ENCODE results near the gene STX10.
A peak's percentile ranks its signal among the peaks of the same experiment; 100 is the strongest.

STX10 gene

GRCh38 chr19:13127051-13127450, 23.1 kb downstream of the STX10 start:
- Mint-ChIP-seq H3K9me3 (no peaks in the 10 kb centered on the region), H3K27ac (no peak overlapping the region), H3K27me3 (no peaks in the 10 kb centered on the region), H3K36me3 (peaks cover 23 to 37% of the 10 kb centered on the region in 2 donors), H3K4me3 (no peak overlapping the region), H3K4me1 (peaks cover 30 to 48% of the 10 kb centered on the region in 2 donors)
- ATAC-seq (replicated peaks) (no peak), DNase-seq (no peak)

GRCh38 chr19:13122980-13123957, 26.9 kb downstream of the STX10 start:
- H3K9me3 Mint-ChIP-seq = no peaks in the 10 kb centered on the region
- DNase-seq (no peak), ATAC-seq (replicated peaks) (no peak)
- no peaks in the 10 kb centered on the region for H3K27me3 Mint-ChIP-seq
- H3K4me1 Mint-ChIP-seq = peaks cover 42 to 61% of the 10 kb centered on the region in 2 donors
- H3K27ac Mint-ChIP-seq = peak overlapping the region; percentile 31
- peaks cover 16 to 40% of the 10 kb centered on the region in 2 donors for H3K36me3 Mint-ChIP-seq
- no peak overlapping the region for H3K4me3 Mint-ChIP-seq

- Mint-ChIP-seq H3K36me3 (peaks cover 14 to 35% of the 10 kb centered on the region in 2 donors), H3K4me3 (peak overlapping the region in 1 of 2 donors; percentile 26), H3K27me3 (no peaks in the 10 kb centered on the region), H3K4me1 (peaks cover 39 to 59% of the 10 kb centered on the region in 2 donors), H3K27ac (peak overlapping the region; percentile 77), H3K9me3 (no peaks in the 10 kb centered on the region)
- no peak for ATAC-seq (replicated peaks)
- no peak for DNase-seq
Measured at GRCh38 chr19:13122275-13122878, 27.8 kb downstream of the STX10 start.

- DNase-seq = no peak
- ATAC-seq (replicated peaks) = no peak
- Mint-ChIP-seq H3K27me3 (no peaks in the 10 kb centered on the region), H3K36me3 (peaks cover 12 to 35% of the 10 kb centered on the region in 2 donors), H3K4me1 (peaks cover 41 to 66% of the 10 kb centered on the region in 2 donors), H3K27ac (peak overlapping the region; percentile 77), H3K4me3 (no peak overlapping the region), H3K9me3 (no peaks in the 10 kb centered on the region)
Measured at GRCh38 chr19:13121551-13122274, 28.5 kb downstream of the STX10 start.

- Mint-ChIP-seq H3K9me3 (no peaks in the 10 kb centered on the region), H3K27me3 (no peaks in the 10 kb centered on the region), H3K27ac (peak overlapping the region; percentile 81), H3K36me3 (peaks cover 12 to 39% of the 10 kb centered on the region in 2 donors), H3K4me3 (no peak overlapping the region), H3K4me1 (peaks cover 41 to 74% of the 10 kb centered on the region in 2 donors)
- ATAC-seq (replicated peaks) (no peak), DNase-seq (no peak)
Measured at GRCh38 chr19:13120817-13121216, 29.4 kb downstream of the STX10 start.

- Mint-ChIP-seq H3K4me3 (peak overlapping the region; percentile 84), H3K4me1 (peaks cover 45 to 82% of the 10 kb centered on the region in 2 donors), H3K36me3 (peaks cover 16 to 47% of the 10 kb centered on the region in 2 donors), H3K27me3 (no peaks in the 10 kb centered on the region), H3K27ac (peak overlapping the region; percentile 56), H3K9me3 (no peaks in the 10 kb centered on the region)
- DNase-seq = no peak
- no peak for ATAC-seq (replicated peaks)
Measured at GRCh38 chr19:13120031-13120430, 30.1 kb downstream of the STX10 start.

GRCh38 chr19:13119627-13120026, 30.5 kb downstream of the STX10 start:
- peaks cover 16 to 48% of the 10 kb centered on the region in 2 donors for H3K36me3 Mint-ChIP-seq
- ATAC-seq (replicated peaks) (no peak), DNase-seq (no peak)
- H3K4me3 Mint-ChIP-seq = peak overlapping the region; percentile 84
- H3K27ac Mint-ChIP-seq = peak overlapping the region; percentile 37
- H3K4me1 Mint-ChIP-seq = peaks cover 45 to 84% of the 10 kb centered on the region in 2 donors
- H3K9me3 Mint-ChIP-seq = no peaks in the 10 kb centered on the region
- no peaks in the 10 kb centered on the region for H3K27me3 Mint-ChIP-seq

GRCh38 chr19:13118424-13119193, 31.6 kb downstream of the STX10 start:
- H3K36me3 Mint-ChIP-seq = peaks cover 13 to 52% of the 10 kb centered on the region in 2 donors
- H3K9me3 Mint-ChIP-seq = no peaks in the 10 kb centered on the region
- H3K27ac Mint-ChIP-seq = peak overlapping the region; percentile 81
- no peaks in the 10 kb centered on the region for H3K27me3 Mint-ChIP-seq
- peaks cover 45 to 89% of the 10 kb centered on the region in 2 donors for H3K4me1 Mint-ChIP-seq
- ATAC-seq (replicated peaks) (peak; percentile 6 to 14), DNase-seq (peak; percentile 30)
- peak overlapping the region; percentile 84 for H3K4me3 Mint-ChIP-seq

- peak within 1 kb of the TSS; percentile 98 for H3K27ac Mint-ChIP-seq
- no peaks in the 10 kb centered on the region for H3K9me3 Mint-ChIP-seq
- ATAC-seq (replicated peaks) = peak; percentile 81 to 85
- H3K4me3 Mint-ChIP-seq = peak within 1 kb of the TSS; percentile 97 to 99
- peaks cover 41 to 84% of the 10 kb centered on the region in 2 donors for H3K4me1 Mint-ChIP-seq
- peak; percentile 92 for DNase-seq
- H3K36me3 Mint-ChIP-seq = peaks cover 16 to 47% of the 10 kb centered on the region in 2 donors
- H3K27me3 Mint-ChIP-seq = no peaks in the 10 kb centered on the region
Measured at GRCh38 chr19:13117772-13118423, 32.3 kb downstream of the STX10 start, which contains the start of gene NACC1. TSS of gene NACC1 (plus strand) at chr19:13118264. CDS start at chr19:13135208, 16,944 bp downstream.

- ATAC-seq (replicated peaks) = peak; percentile 12 to 15
- Mint-ChIP-seq H3K36me3 (peaks cover 21 to 47% of the 10 kb centered on the region in 2 donors), H3K9me3 (no peaks in the 10 kb centered on the region), H3K27ac (peak overlapping the region; percentile 98), H3K4me3 (peak overlapping the region; percentile 97 to 99), H3K27me3 (no peaks in the 10 kb centered on the region), H3K4me1 (peaks cover 37 to 82% of the 10 kb centered on the region in 2 donors)
- DNase-seq = no peak
Measured at GRCh38 chr19:13117176-13117771, 32.9 kb downstream of the STX10 start.

GRCh38 chr19:13116282-13117175, 33.6 kb downstream of the STX10 start, which contains the start of gene TRMT1:
TSS of gene TRMT1 (minus strand) at chr19:13116740. CDS start at chr19:13116399, 341 bp downstream.
- peak within 1 kb of the TSS; percentile 98 for H3K27ac Mint-ChIP-seq
- peak; percentile 65 to 69 for ATAC-seq (replicated peaks)
- peaks cover 16 to 44% of the 10 kb centered on the region in 2 donors for H3K36me3 Mint-ChIP-seq
- H3K4me1 Mint-ChIP-seq = peaks cover 30 to 75% of the 10 kb centered on the region in 2 donors
- H3K27me3 Mint-ChIP-seq = no peaks in the 10 kb centered on the region
- no peaks in the 10 kb centered on the region for H3K9me3 Mint-ChIP-seq
- peak; percentile 94 for DNase-seq
- H3K4me3 Mint-ChIP-seq = peak within 1 kb of the TSS; percentile 97 to 99

GRCh38 chr19:13115936-13116281, 34.3 kb downstream of the STX10 start:
- H3K27me3 Mint-ChIP-seq = no peaks in the 10 kb centered on the region
- H3K36me3 Mint-ChIP-seq = peaks cover 16 to 41% of the 10 kb centered on the region in 2 donors
- H3K4me1 Mint-ChIP-seq = peaks cover 25 to 69% of the 10 kb centered on the region in 2 donors
- H3K4me3 Mint-ChIP-seq = peak overlapping the region; percentile 97 to 99
- no peak for DNase-seq
- no peaks in the 10 kb centered on the region for H3K9me3 Mint-ChIP-seq
- ATAC-seq (replicated peaks) = no peak
- H3K27ac Mint-ChIP-seq = peak overlapping the region; percentile 98

Data from stimulated activated naive B cell treated with anti-CD40 and anti-IgM and Interleukin-4, amounts not matched to agents 10 μg/mL and 1 μg/mL and 100 μg/mL, for 72 hours (primary cell).